ENCODE data around the gene TPR. TPM values are rescaled to one million over a fixed set of nuclear protein-coding genes. Genes with fewer than 3 reads are reported as not detected.

Gene TPR
- total RNA-seq, 1 experiment from 2014 or later, result 107 TPM

DNA sequence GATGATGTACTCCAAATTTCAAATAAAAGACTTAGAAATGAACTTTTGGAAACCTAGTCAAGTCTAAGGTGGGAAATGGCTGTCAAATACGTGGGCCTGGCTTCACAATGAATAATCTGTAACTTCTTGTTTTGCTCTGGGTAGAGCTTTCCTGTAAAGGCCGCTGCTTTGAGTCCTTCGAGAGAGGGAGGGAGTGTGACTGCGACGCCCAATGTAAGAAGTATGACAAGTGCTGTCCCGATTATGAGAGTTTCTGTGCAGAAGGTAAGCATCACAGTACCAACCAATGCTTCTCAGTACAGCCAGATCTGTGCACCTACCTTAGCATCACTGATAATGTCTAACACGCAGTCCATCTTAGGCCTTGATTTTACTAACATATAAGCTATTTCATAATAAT is 73.6 kb downstream of the TPR start:
- Histone ChIP-seq H2AK5ac (ENCODE audit: insufficient read length, low read length) (no peak overlapping the region), H2AFZ (ENCODE audit: low read length) (no peak overlapping the region), H2BK20ac (ENCODE audit: low read depth, low read length, poor library complexity, severe bottlenecking) (no peak overlapping the region), H3K14ac (ENCODE audit: insufficient read depth, low read length) (no peak overlapping the region), H3K56ac (ENCODE audit: insufficient read length, low read depth, low read length) (no peak overlapping the region), H2BK15ac (ENCODE audit: low read depth, low read length) (no peak overlapping the region), H3K9ac (ENCODE audit: extremely low read depth, insufficient read length, low read length) (no peak overlapping the region), H3K18ac (ENCODE audit: insufficient read length, low read depth, low read length) (no peak overlapping the region), H3K4ac (ENCODE audit: low read depth, low read length) (no peak overlapping the region), H3K27me3 (ENCODE audit: insufficient read depth, low read length) (no peaks in the 10 kb centered on the region), H4K20me1 (ENCODE audit: control insufficient read depth, insufficient read depth, insufficient read length) (no peaks in the 10 kb centered on the region), H4K5ac (ENCODE audit: insufficient read length, low read depth, low read length) (no peak overlapping the region), H4K8ac (replicated peaks; ENCODE audit: insufficient read length, low read depth, low read length) (no peak overlapping the region), H3T11ph (ENCODE audit: low read length) (no peak overlapping the region), H3K79me2 (ENCODE audit: insufficient read depth, low read length) (no peaks in the 10 kb centered on the region), H2BK12ac (ENCODE audit: insufficient read length, low read depth, low read length) (no peak overlapping the region), H2BK5ac (ENCODE audit: insufficient read length, low read length) (no peak overlapping the region), H2BK120ac (ENCODE audit: low read depth, low read length, poor library complexity, severe bottlenecking) (no peak overlapping the region), H3K23me2 (ENCODE audit: insufficient read length, low read depth, low read length, poor library complexity, severe bottlenecking) (no peaks in the 10 kb centered on the region), H3K4me2 (ENCODE audit: insufficient read depth, insufficient read length, low read length) (no peak overlapping the region), H4K91ac (ENCODE audit: insufficient read length, low read depth, low read length) (no peak overlapping the region), H3K4me1 (ENCODE audit: insufficient read depth, low read length) (no peaks in the 10 kb centered on the region), H3K9me3 (ENCODE audit: control insufficient read depth, low read depth, low read length) (no peaks in the 10 kb centered on the region), H3K79me1 (ENCODE audit: insufficient read depth, low read depth, low read length, poor library complexity, severe bottlenecking) (no peaks in the 10 kb centered on the region), H3K27ac (ENCODE audit: insufficient read length, low read depth, low read length) (no peak overlapping the region), H3K23ac (ENCODE audit: insufficient read length, low read depth, low read length) (no peak overlapping the region)
- Mint-ChIP-seq H3K36me3 (ENCODE audit: insufficient read depth in 1 of 3, low read depth in 3 of 3) (no peaks in the 10 kb centered on the region), H3K4me1 (no peaks in the 10 kb centered on the region; a peak in 1 of 4 replicates), H3K4me3 (no peak overlapping the region), H3K9me3 (no peaks in the 10 kb centered on the region), H3K27me3 (ENCODE audit: low read depth) (no peaks in the 10 kb centered on the region), H3K27ac (peak overlapping the region in 1 of 3 experiments; percentile 30; a peak in 1 of 7 replicates)
- no CpG with 5 or more reads among the region's 7 CpGs for WGBS (ENCODE audit: extremely low coverage, insufficient read length, low lambda C conversion rate)
- TF ChIP-seq, protein P1, sequence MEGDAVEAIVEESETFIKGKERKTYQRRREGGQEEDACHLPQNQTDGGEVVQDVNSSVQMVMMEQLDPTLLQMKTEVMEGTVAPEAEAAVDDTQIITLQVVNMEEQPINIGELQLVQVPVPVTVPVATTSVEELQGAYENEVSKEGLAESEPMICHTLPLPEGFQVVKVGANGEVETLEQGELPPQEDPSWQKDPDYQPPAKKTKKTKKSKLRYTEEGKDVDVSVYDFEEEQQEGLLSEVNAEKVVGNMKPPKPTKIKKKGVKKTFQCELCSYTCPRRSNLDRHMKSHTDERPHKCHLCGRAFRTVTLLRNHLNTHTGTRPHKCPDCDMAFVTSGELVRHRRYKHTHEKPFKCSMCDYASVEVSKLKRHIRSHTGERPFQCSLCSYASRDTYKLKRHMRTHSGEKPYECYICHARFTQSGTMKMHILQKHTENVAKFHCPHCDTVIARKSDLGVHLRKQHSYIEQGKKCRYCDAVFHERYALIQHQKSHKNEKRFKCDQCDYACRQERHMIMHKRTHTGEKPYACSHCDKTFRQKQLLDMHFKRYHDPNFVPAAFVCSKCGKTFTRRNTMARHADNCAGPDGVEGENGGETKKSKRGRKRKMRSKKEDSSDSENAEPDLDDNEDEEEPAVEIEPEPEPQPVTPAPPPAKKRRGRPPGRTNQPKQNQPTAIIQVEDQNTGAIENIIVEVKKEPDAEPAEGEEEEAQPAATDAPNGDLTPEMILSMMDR (conservative IDR thresholded peaks at IDR 0.05), result no peak
- no peak for DNase-seq
